WI38 (cell line): ENCODE data around the gene CXCL17.

Source experiments
- H3K4me3 ChIP-seq: 2 replicates; pipeline ENCODE4 v1.5.1; 2011; ENCODE audit warnings: low read depth, mild to moderate bottlenecking, control low read depth, low read length
- TF ChIP-seq, protein P1 (sequence below): IDR thresholded peaks from 2 replicates; pipeline ENCODE4 v1.5.1; 2012; ENCODE audit warnings: low read depth, mild to moderate bottlenecking, control low read depth, low read length

Gene CXCL17

DNA sequence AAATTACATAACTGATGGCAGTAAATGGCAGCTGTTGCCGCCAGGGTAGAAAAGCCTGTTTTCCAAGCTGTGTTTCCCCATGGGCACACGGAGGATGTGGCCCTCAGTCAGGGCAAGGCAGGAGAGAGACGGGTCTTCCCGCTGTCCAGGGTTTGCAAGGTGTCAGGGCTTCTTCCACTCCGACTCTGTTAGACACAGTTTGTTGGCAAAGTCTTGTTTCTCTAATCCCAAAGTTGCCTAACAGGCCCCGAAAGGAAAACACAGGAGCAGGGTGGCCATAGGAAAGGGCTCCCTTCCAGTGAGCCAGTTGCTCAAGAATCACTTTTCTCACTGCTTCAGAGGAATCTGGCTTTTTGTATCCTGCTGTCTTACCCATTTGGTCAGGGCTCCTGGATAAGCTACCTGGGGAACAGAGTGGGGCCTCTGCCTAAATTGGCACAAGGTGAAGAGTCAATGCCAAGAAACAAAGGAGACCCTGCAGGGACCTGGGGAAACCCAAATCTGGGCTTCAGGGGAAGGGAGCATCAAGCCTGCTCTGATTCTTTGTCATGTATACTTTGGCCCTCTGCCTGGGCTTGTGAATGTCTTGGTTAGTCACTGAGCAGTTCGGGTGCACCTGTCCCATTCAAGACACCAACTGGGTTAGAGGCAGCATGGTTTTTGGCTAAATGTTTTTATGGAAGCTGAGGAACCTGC is 29.0 kb upstream of the CXCL17 start:
- no peak overlapping the region for H3K4me3 ChIP-seq
- TF ChIP-seq, protein P1, sequence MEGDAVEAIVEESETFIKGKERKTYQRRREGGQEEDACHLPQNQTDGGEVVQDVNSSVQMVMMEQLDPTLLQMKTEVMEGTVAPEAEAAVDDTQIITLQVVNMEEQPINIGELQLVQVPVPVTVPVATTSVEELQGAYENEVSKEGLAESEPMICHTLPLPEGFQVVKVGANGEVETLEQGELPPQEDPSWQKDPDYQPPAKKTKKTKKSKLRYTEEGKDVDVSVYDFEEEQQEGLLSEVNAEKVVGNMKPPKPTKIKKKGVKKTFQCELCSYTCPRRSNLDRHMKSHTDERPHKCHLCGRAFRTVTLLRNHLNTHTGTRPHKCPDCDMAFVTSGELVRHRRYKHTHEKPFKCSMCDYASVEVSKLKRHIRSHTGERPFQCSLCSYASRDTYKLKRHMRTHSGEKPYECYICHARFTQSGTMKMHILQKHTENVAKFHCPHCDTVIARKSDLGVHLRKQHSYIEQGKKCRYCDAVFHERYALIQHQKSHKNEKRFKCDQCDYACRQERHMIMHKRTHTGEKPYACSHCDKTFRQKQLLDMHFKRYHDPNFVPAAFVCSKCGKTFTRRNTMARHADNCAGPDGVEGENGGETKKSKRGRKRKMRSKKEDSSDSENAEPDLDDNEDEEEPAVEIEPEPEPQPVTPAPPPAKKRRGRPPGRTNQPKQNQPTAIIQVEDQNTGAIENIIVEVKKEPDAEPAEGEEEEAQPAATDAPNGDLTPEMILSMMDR: no peak

DNA sequence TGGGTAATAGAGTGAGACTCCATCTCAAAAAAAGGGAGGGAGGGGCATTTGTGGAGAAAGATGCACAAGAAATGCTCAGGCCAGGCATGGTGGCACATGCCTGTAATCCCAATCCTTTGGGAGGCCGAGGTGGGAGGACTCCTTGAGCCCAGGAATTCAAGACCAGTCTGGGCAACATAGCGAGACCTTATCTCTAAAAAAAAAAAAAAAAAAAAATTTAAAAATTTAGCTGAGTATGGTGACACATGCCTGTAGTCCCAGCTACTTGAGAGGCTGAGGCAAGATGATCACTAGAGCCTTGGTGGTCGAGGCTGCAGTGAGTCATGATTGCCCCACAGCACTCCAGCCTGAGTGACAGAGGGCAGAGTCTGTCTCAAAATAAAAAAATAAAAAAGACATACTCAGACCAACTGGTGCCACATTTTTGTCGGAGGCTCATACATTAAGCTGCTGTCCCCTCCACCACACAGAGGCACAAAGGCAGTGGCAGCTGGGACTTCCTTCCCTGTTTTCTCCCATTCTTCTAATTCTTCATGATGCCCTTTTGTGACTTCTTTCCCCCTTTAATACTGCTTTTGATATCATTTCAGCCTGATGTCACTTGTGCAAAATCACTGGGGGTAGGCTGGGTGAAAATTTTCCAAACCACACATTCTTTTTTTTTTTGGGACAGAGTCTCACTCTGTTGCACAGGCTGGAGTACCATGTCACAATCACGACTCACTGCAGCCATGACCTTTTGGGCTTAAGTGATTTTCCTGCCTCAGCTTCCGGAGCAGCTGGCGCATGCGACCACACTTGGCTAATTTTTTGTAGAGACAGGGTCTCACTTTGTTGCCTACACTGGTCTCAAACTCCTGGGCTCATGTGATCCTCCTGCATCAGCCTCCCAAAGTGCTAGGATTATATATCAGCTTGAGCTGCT is 26.8 kb upstream of the CXCL17 start:
- TF ChIP-seq, protein P1: no peak
- no peak overlapping the region for H3K4me3 ChIP-seq

DNA sequence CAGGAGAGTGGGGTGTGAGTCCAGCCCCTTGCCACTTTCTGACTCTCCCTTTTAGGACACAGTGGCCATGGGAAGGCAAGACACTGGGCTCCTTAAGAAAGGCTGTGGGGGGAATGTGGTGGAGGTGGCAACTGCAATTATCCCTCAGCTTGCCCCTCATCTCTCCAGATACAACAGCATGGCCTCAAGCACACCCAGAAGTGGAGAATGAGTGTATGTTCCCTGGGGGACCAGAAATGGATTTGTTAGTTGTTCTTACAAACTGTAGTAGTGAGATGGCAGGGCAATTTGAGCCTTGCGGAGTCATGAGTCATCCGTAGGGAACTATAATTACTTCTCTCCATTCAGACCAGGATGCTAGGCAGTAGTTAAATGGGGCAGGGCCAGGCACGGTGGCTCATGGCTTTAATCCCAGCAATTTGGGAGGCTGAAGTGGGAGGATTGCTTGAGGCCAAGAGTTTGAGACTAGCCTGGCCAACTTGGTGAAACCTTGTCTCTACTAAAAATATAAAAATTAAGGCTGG is 25.6 kb upstream of the CXCL17 start:
- TF ChIP-seq, protein P1: no peak
- no peak overlapping the region for H3K4me3 ChIP-seq

DNA sequence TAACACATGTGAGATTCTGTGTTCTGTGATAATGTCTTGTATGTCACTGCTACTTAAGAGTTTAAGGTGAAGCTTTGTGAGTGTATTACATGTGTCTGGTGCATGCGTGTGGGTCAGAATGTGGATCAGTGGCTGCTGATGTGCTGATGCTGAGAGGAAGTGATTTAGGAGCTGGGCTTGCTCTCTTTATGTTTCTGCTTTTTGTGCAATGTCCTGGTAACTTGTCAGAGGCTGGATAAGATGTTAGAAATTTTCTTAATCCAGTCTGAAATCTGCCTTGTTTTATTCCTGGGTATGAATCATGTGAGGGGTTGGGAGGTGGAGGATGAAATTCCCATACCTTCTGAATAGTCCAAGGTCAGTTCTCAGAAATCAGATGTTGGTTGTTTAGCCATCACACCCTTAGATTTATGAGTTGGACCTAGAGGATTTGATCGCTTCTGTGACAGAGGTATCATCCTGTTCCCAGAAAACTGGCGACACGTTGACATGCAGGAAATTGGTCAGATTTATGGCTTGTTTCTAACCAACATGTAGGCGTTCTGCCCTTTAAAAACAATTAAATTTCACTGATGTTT is 24.5 kb upstream of the CXCL17 start:
- no peak overlapping the region for H3K4me3 ChIP-seq
- TF ChIP-seq, protein P1: no peak

DNA sequence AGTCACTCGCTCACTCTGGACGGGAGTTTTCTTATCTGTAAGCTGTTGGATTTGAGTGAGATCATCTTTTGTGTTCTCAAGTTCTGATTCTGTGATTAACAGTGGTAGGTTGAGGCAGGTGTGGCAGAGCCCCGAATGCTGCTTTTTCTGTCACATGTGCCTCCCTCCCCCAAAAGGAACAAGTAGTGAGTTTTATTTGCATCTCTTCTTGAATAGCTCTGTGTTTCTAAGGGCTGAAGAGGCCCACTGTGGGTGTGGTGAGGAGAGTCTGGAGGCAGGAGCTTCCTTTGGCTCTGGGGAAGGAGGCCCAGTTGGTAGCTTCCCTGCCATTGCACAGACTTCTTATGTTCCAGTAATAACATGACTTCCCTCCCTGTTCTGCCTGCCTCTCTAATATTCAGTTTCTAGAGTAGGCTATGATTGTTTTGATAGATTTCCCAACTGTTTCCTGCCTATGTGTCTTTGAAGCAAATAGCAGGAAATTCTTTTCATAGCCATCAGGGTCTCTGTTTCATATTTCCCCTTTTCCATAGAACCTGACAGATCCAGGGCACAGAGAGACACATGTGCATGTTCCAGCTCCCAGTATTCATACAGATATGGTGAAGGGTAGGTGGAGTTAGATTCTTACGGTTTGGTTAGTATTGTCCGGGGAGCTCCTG is 23.9 kb upstream of the CXCL17 start:
- TF ChIP-seq, protein P1: no peak
- no peak overlapping the region for H3K4me3 ChIP-seq

DNA sequence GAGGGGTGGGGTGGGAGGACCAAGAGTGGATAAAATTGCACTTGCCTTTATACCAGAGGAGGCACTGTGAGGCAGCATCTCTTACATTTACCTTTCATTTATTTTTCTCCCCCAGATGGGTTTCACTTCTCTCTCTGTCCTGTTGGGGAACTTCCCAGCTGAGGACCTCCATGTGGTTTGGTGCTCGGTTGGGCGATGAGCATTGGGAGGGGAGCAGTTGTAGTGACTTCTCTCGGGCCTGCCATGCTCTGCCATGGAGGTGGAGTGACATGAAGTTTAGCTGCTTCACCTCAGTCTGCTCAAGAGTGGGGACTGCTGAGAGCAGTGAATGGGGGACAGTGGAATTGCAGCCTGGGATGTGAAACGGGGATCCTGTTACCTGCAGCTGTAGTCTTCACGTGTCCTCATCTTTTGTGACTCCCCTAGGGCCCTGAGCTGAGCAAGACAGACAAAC is 23.1 kb upstream of the CXCL17 start:
- H3K4me3 ChIP-seq: no peak overlapping the region
- TF ChIP-seq, protein P1: no peak
